GM21360 (cell line): Measurements from ENCODE around the gene DACT3.
"Not testable (repeated sequence)": the region's sequence is repeated elsewhere in the genome, so short reads cannot be mapped to it uniquely, and the experiment has no call there.

ENCODE experiments used
- ATAC-seq: cut with Tn5 transposase; IDR thresholded peaks from one replicate; pipeline ENCODE4 v1.9.1; 2021; ENCODE audit warnings: mild to moderate bottlenecking, moderate library complexity; ENCODE audit not compliant: unreplicated experiment

The DACT3 gene

GRCh38 chr19:46634656-46635218, 26.2 kb downstream of the DACT3 start:
- no peak for ATAC-seq

- ATAC-seq: peak; percentile 37
Observed at GRCh38 chr19:46634045-46634655, 26.8 kb downstream of the DACT3 start.

- ATAC-seq: no peak
Observed at GRCh38 chr19:46633130-46633529, 27.9 kb downstream of the DACT3 start.

GRCh38 chr19:46631481-46631880, 29.5 kb downstream of the DACT3 start:
- ATAC-seq: no peak

- ATAC-seq: no peak
Observed at GRCh38 chr19:46630586-46631205, 30.3 kb downstream of the DACT3 start.

- ATAC-seq: no peak
Observed at GRCh38 chr19:46629546-46630025, 31.4 kb downstream of the DACT3 start.

GRCh38 chr19:46628970-46629369, 32.0 kb downstream of the DACT3 start:
- ATAC-seq: not testable (repeated sequence)

GRCh38 chr19:46626446-46626845, 34.5 kb downstream of the DACT3 start:
- ATAC-seq: no peak

GRCh38 chr19:46625731-46626130, 35.3 kb downstream of the DACT3 start:
- no peak for ATAC-seq

GRCh38 chr19:46624958-46625661, 35.9 kb downstream of the DACT3 start, which contains the start of gene PTGIR:
TSS of gene PTGIR (minus strand) at chr19:46625089. CDS start at chr19:46624225, 864 bp downstream.
- no peak for ATAC-seq

GRCh38 chr19:46623915-46624502, 37.0 kb downstream of the DACT3 start:
- ATAC-seq: no peak

GRCh38 chr19:46622118-46622446, 38.9 kb downstream of the DACT3 start:
- ATAC-seq: no peak

- no peak for ATAC-seq
Observed at GRCh38 chr19:46621191-46622117, 39.5 kb downstream of the DACT3 start.

- no peak for ATAC-seq
Observed at GRCh38 chr19:46620716-46621115, 40.3 kb downstream of the DACT3 start.

- ATAC-seq: no peak
Observed at GRCh38 chr19:46620267-46620666, 40.7 kb downstream of the DACT3 start.

- no peak for ATAC-seq
Observed at GRCh38 chr19:46618670-46619231, 42.2 kb downstream of the DACT3 start.

- ATAC-seq: no peak
Observed at GRCh38 chr19:46617601-46618000, 43.4 kb downstream of the DACT3 start.

- no peak for ATAC-seq
Observed at GRCh38 chr19:46616631-46617322, 44.2 kb downstream of the DACT3 start.

- no peak for ATAC-seq
Observed at GRCh38 chr19:46615966-46616365, 45.0 kb downstream of the DACT3 start.
